Inflammatory macrophage (primary cell): ENCODE results near the gene ARF1.

ENCODE experiments used
- DNase-seq, 2 donors: peaks; one replicate each; pipeline ENCODE4 v3.0.0-alpha.2; 2020 to 2022

The ARF1 gene

DNA sequence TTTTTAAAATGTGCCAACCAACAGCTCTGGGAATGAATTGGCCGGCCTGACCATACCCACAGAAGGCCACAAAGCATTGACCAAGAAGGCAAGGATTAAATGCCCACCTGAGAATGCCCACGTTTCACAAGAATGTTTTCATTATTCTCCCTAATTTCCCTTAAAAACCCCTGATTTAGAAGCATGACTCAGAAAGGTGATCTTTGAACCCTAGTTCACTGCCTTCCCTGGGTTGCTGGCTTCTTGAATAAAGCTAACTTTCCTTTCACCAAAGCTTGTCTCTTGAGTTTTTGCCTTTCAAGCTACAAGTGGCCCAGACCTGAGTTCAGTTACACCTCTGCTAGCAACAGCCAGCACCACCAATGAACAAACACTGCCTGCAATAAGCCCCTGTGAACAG lies 41.0 kb downstream of the ARF1 start:
- DNase-seq: no peak

DNA sequence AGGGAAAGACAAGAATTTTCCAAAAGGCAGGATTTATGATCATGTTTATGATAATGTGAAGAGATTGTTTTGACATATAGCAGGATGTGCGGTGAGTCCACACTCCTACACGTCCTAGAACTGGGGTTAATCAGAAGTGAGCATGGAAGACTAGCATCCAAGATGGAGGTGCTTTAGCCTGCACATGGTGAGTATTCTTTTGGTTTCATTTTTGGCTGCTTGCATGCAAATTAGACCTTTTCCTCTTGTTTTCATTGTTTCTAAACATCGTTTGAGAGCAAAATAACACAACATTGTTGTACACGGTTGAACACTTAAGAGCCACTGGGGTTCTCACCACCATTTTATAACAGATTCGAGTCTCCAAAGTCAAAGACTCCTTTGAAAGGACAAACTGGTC lies 42.7 kb downstream of the ARF1 start:
- DNase-seq: no peak

GRCh38 chr1:228131766-228132165 lies 49.3 kb downstream of the ARF1 start:
- DNase-seq: no peak

DNA sequence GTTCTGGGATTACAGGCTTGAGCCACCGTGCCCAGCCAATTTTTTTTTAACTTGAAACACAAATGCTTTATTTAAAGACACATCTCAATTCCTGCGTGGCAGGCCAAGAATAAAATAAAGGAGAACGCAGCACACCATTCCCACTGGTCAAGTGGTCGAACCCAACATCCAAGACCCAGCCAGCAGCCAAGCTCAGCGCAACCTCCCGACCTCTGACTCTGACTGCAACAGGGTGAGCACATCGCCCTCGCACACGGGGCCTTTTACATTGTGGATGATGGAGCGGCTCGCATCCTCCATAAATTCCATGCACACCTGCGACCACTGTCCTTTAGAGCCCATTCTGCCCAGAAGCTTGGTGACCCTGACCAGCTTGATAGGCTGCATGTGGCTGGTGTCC lies 52.1 kb downstream of the ARF1 start:
- no peak for DNase-seq

- no peak for DNase-seq
Measured at GRCh38 chr1:228136901-228137300, 54.4 kb downstream of the ARF1 start.

DNA sequence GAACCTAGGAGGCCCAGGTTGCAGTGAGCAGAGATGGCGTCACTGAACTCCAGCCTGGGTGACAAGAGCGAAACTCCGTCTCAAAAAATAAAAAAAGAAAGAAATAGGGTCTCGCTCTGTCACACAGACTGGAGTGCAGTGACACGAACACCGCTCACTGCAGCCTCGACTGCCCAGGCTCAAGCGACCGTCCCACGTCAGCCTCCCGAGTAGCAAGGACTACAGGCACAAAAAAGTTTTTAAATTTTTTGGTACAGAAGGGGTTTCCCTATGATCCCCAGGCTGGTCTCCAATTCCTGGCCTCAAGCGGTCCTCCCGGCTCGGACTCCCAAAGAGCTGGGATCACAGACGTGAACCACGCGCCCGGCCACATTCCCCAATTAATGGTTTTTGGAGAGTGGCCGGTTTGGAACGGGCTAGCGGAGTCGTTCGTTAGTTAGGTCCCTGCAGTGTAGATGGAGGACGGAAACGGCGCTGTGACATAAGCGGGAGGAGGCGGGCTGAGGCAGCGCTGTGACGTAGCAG lies 57.0 kb downstream of the ARF1 start:
- DNase-seq: no peak

DNA sequence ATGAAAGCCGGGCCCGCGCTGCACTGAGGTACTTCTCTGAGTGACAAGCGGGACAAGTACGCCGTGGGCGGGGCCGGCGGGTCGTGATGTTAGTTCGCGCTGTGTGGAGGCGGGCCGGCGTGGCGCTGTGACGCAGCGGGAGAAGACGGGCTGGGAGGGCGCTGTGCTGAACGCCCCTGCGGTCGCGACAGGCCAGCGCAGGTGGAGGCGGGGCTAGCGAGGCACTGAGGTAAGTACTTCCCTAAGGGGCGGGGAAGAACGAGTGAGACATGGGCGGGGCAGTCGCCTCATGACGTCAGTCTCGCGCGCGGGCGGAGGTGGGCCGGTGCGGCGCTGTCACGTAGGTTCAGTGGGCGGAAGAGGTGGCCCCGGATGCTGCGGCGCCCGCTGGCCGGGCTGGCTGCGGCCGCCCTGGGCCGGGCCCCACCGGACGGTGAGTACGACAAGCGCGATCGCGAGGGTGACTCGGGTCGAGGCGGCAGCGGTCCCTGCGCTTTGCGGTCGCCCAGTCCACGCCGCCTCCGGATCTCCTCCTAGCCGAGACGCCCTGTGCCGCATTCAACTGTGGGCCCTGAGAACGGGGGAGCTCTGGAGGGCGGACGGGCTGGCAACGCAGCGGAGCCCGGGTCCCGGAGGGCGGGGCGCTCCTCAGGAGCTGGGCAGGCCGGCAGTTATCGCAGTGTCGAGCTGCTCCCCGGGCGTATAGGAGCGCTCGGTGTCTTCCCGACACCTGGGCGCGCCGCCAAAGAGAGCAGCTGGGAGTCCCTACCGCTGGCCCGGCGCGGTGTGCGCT lies 57.6 kb downstream of the ARF1 start, which contains the start of gene GUK1:
Gene GUK1 (plus strand): TSS at position 349 of the 793 bp plus-strand sequence. CDS start 24 bp downstream, at position 373.
- peak; percentile 100 for DNase-seq

GRCh38 chr1:228140724-228141225 lies 58.3 kb downstream of the ARF1 start:
- DNase-seq: peak in 1 of 2 donors; percentile 29

- DNase-seq: no peak
Measured at GRCh38 chr1:228141226-228142044, 58.9 kb downstream of the ARF1 start.

DNA sequence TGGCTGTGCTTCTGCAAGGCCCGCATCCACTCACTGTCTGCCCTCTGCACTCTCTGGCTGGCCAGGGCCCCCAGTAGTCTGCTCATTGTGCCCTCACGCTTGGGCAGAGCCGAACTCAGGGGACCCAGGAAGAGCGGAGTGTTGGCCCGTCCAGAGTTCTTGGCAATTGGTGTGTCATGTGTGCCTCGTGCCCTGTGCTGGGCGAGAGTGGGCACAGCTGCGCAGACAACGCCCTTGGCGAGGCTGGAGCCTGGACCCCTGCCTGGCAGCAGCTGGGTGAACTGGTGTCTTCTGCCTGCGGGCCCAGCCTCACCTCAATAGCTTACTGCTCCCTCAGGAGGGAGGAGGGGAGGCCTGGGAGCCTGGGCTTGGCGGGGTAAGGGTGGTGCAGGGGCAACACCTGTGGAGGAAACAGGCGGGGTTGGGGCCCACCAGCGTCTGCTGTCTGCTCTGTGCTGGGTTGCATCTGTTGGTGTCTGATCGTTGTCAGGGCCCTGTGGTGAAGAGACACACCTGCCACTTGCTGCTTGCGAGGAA lies 59.7 kb downstream of the ARF1 start:
- DNase-seq: no peak

DNA sequence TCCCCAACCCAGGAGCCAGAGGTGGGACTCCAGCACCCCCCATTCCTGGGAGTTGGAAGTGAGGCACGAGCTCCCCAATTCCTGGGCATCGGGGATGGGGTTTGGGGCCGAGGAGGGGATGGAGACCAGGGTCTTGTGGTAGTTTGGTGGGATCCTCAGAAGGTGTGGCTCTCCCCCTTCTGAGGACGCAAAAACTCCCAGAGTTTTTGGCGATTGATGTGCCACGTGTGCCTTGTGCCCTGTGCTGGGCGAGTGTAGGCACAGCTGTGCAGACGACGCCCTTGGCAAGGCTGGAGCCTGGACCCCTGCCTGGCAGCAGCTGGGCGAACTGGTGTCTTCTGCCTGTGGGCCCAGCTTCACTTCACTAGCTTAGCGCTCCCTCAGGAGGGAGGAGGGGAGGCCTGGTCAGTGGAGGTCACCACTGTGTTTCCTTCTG lies 60.2 kb downstream of the ARF1 start:
- no peak for DNase-seq

DNA sequence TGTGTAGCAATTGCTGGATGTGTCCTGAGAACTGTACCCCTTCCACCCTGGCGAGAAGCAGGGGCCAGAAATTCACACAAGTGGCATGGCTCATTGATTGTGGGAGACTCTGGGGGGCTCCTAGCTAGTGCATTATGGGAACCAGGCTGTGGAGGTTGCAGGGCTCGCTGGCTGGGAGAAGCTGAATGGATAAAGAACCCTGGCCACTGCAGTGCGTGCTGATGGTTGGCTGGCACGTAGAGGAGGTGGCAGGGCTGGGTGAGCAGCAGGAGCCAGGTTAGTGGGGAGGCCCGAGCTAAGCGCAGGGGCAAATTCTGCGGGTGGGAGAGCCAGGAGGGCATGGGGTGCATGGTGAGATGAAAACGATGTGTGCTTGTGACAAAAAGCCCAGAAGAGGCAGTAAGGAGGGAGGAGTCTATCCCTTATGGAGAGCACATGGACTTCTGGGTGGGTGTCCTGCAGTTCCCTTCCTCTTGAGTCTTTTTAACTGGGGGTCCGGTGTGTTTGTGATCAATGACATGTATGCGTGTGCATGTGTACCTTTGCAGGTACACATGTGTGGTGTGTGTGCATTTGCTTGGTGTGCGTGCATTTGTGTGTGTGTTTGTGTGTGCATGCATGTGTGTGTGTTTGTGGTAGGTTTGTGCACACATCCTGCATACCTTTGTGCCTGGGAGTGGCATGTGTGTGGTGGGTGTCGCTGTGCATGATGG lies 61.1 kb downstream of the ARF1 start:
- no peak for DNase-seq

DNA sequence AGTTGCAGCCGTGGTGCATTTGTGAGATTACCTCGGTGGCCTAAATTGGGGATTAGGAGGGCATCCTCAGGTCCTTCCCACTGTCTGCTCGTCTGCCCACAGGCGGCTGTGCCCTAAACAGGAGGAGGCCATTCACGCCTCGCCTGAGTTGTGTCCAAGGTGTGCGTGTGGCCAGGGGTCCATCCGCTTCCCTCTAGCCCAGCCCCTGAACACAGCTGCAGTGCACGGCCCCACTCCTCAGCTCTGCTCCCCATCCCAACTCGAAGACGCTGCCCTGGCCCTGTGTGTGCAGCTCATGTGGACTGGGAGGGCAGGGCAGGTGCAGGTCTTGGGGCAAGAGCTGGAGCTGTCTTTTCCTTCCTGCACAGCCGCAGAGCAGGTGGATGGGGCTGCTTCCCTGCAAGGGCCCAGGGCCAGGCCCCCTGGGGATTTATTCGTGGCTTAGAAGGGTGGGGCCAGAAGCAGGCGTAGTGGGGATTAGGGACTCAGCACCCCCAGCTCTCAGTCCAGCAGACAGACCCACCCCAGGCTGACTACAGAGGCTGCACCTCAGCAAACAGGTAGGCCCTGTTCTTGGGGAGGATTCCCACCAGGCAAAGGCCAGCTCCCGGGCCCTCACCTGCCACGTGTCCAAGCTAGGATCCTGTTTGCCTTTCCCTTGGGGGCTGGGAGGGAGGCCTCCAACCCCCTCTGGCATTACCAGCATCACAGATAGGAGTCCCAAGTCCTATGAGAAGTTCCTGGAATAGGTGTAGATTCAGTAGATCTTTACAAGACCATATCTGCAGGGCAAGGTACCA lies 61.9 kb downstream of the ARF1 start:
- DNase-seq: no peak

- no peak for DNase-seq
Measured at GRCh38 chr1:228144993-228145343, 62.5 kb downstream of the ARF1 start.

- DNase-seq: no peak
Measured at GRCh38 chr1:228145463-228146416, 63.2 kb downstream of the ARF1 start.

DNA sequence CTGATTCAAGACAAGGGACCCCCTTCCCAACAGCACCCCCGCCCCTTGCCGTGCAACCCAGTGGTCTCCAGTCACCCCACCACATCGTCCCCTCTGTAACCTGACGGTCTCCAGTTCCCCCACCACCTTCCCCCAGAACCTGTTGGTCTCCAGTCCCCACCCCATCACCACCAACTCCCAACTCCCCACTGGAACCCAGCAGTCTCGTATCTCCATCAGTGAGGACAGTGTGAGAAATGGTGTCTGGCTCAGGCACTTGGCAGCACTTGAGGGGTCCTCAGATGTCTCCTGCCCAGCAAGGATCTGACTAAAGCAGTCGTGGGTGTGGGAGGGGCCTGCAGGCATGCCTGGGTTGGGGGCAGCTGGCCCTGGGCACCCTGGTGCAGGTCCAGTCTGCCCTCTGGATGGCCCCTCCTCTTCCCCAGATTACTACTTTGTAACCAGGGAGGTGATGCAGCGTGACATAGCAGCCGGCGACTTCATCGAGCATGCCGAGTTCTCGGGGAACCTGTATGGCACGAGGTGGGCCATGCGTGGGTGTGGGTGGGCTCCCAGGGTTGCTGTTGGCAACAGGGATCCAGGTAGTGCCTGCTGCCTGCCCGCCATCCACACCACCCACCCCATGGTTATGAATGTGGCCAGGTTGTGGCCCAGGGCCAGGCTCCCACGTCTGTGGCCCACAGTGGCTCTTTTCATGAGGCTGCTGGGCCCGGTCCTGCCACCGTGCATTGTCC lies 64.1 kb downstream of the ARF1 start:
- no peak for DNase-seq

- no peak for DNase-seq
Measured at GRCh38 chr1:228147151-228147693, 64.7 kb downstream of the ARF1 start.

GRCh38 chr1:228147768-228148167 lies 65.3 kb downstream of the ARF1 start:
- no peak for DNase-seq

DNA sequence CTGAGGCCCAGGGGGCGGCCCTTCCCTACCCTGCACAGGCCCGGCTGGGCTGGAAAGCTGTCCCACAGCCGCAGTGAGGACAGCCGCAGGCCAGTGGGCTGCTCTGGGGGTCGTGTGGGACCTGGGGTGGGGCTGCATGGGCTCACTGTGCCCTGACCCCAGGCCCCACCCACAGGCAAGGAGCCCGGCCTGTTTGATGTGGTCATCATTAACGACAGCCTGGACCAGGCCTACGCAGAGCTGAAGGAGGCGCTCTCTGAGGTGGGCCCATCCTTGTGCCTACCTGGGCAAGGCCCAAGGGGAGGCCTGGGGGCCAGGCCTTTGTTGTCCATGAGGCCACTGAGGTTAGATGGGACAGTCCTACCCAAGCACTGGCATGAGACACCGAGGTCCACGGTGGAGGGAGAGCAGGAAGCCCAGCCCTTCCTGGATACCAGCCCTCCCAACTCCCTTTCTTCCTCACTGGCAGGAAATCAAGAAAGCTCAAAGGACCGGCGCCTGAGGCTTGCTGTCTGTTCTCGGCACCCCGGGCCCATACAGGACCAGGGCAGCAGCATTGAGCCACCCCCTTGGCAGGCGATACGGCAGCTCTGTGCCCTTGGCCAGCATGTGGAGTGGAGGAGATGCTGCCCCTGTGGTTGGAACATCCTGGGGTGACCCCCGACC lies 65.8 kb downstream of the ARF1 start:
- DNase-seq: no peak
